Colonic mucosa (tissue), 4 donors: Measurements from ENCODE around the gene KLHL17. TPM values are rescaled to one million over a fixed set of nuclear protein-coding genes. Genes with fewer than 3 reads are reported as not detected.

Experiments used
- DNase-seq: peaks from one replicate; pipeline ENCODE4 v3.0.0-alpha.2; 2020
- H3K27ac ChIP-seq: fragments of 200-600 bp; one replicate; pipeline ENCODE4 v1.8.0; 2021
- H3K27me3 ChIP-seq: fragments of 200-600 bp; one replicate; pipeline ENCODE4 v1.8.0; 2021
- H3K36me3 ChIP-seq: fragments of 200-600 bp; one replicate; pipeline ENCODE4 v1.8.0; 2021
- H3K4me1 ChIP-seq: fragments of 200-600 bp; one replicate; pipeline ENCODE4 v1.8.0; 2021; ENCODE audit warnings: mild to moderate bottlenecking
- H3K4me3 ChIP-seq: fragments of 200-600 bp; one replicate; pipeline ENCODE4 v1.8.0; 2021
- H3K9ac ChIP-seq, 2 donors: one replicate each; pipeline ENCODE4 v1.7.0; 2013; ENCODE audit warnings: control low read depth in 2 of 2, low read depth in 2 of 2, low read length in 2 of 2
- H3K9me3 ChIP-seq: fragments of 200-600 bp; one replicate; pipeline ENCODE4 v1.8.0; 2021
- CTCF ChIP-seq: fragments of 200-600 bp; IDR thresholded peaks from one replicate; pipeline ENCODE4 v1.8.0; 2022; ENCODE audit warnings: antibody characterized with exemption, mild to moderate bottlenecking
- intact Hi-C: fragments of 100-400 bp; cut with DNase I; formaldehyde crosslinking; loops from one replicate; pipeline ENCODE4 v1.14.1; 2022
- total RNA-seq, 2 donors: library from RNA; stranded (reverse); fragmentation: NEBNext Ultra II Directional in 1 of 2; extraction: Animal tissue kit (Norgen Biotek cat#: 25700) in 1 of 2; gene quantifications; one replicate each; pipeline ENCODE4 v1.2.1, GENCODE V29; 2021
- donor health status: healthy.
- donor health status: DM: no; HTN: no; CAD: no.
- donor health status: DM: no; HTN: no; CAD: no.

The KLHL17 gene
- total RNA-seq, 2 donors from 2014 or later = 9.9 to 16.7 TPM

- Histone ChIP-seq H3K9me3 (no peaks in the 10 kb centered on the region), H3K9ac (no peak overlapping the region), H3K4me1 (peaks cover 3% of the 10 kb centered on the region), H3K27me3 (peaks cover 4% of the 10 kb centered on the region), H3K4me3 (no peak overlapping the region), H3K27ac (no peak overlapping the region), H3K36me3 (no peaks in the 10 kb centered on the region)
- intact Hi-C loops = loop anchor here (5.0 to 10.0 kb wide), 2 partner anchors 83 to 315 kb away; no protein-coding TSS in a partner anchor
- TF ChIP-seq CTCF = no peak
- DNase-seq = no peak
Observed at GRCh38 chr1:979744-980072, 19.3 kb downstream of the KLHL17 start.

- no peak for TF ChIP-seq CTCF
- Histone ChIP-seq H3K27ac (no peak overlapping the region), H3K36me3 (no peaks in the 10 kb centered on the region), H3K9ac (no peak overlapping the region), H3K27me3 (peaks cover 4% of the 10 kb centered on the region), H3K4me1 (peaks cover 3% of the 10 kb centered on the region), H3K4me3 (no peak overlapping the region), H3K9me3 (no peaks in the 10 kb centered on the region)
- intact Hi-C loops = loop anchor here (5.0 to 10.0 kb wide), 2 partner anchors 82 to 315 kb away; no protein-coding TSS in a partner anchor
- no peak for DNase-seq
Observed at GRCh38 chr1:980137-980571, 19.8 kb downstream of the KLHL17 start.

GRCh38 chr1:980602-981395 is 20.4 kb downstream of the KLHL17 start:
- Histone ChIP-seq H3K27me3 (peaks cover 6% of the 10 kb centered on the region), H3K27ac (no peak overlapping the region)
- DNase-seq = no peak

GRCh38 chr1:981491-981954 is 21.1 kb downstream of the KLHL17 start:
- DNase-seq = no peak
- H3K9me3 ChIP-seq = no peaks in the 10 kb centered on the region
- intact Hi-C loops = loop anchor here (5.0 to 10.0 kb wide), 2 partner anchors 81 to 313 kb away; no protein-coding TSS in a partner anchor

More at GRCh38 chr1:980602-981395, 20.4 kb downstream of the KLHL17 start:
- intact Hi-C loops = loop anchor here (5.0 to 10.0 kb wide), 2 partner anchors 82 to 314 kb away; no protein-coding TSS in a partner anchor
- H3K4me1 ChIP-seq = peaks cover 3% of the 10 kb centered on the region
- H3K36me3 ChIP-seq = no peaks in the 10 kb centered on the region
- H3K9me3 ChIP-seq = no peaks in the 10 kb centered on the region
- no peak overlapping the region for H3K4me3 ChIP-seq
- H3K9ac ChIP-seq = no peak overlapping the region
- no peak for TF ChIP-seq CTCF

More at GRCh38 chr1:981491-981954, 21.1 kb downstream of the KLHL17 start:
- Histone ChIP-seq H3K27me3 (peaks cover 7% of the 10 kb centered on the region), H3K4me1 (no peaks in the 10 kb centered on the region), H3K36me3 (no peaks in the 10 kb centered on the region), H3K9ac (no peak overlapping the region), H3K27ac (no peak overlapping the region), H3K4me3 (no peak overlapping the region)
- TF ChIP-seq CTCF = no peak
